HepG2 (cell line): Measurements from ENCODE around the gene STK39. TPM values are rescaled to one million over a fixed set of nuclear protein-coding genes. Genes with fewer than 3 reads are reported as not detected.
A peak's percentile ranks its signal among the peaks of the same experiment; 100 is the strongest.

Source experiments
- BATF2 ChIP-seq: sonication (generic); formaldehyde crosslinking; IDR thresholded peaks from 2 replicates; pipeline ENCODE4 v1.8.0; 2022; ENCODE audit warnings: mild to moderate bottlenecking, missing genetic modification reagents, moderate library complexity
- DZIP1 ChIP-seq: sonication (generic); formaldehyde crosslinking; IDR thresholded peaks from 2 replicates; pipeline ENCODE4 v1.5.0; 2020; ENCODE audit warnings: mild to moderate bottlenecking, missing genetic modification reagents
- ESRRA ChIP-seq: sonication (generic); formaldehyde crosslinking; IDR thresholded peaks from 2 replicates; pipeline ENCODE4 v1.5.1; 2020; ENCODE audit warnings: mild to moderate bottlenecking, low read depth, missing genetic modification reagents
- FOXM1 ChIP-seq: sonication (generic); formaldehyde crosslinking; IDR thresholded peaks from 2 replicates; pipeline ENCODE4 v1.5.0; 2020; ENCODE audit warnings: missing genetic modification reagents
- GATA4 ChIP-seq: sonication (generic); IDR thresholded peaks from 2 replicates; pipeline ENCODE4 v1.6.1; 2016; ENCODE audit warnings: antibody characterized with exemption, low read depth, borderline replicate concordance
- KAT8 ChIP-seq: IDR thresholded peaks from 2 replicates; pipeline ENCODE4 v1.6.1; 2016; ENCODE audit warnings: missing genetic modification reagents, missing compliant biosample characterization
- NCOR1 ChIP-seq: fragments of 200-600 bp; sonication (generic); IDR thresholded peaks from 2 replicates; pipeline ENCODE4 v1.7.0; 2017; ENCODE audit warnings: antibody characterized with exemption, low read length, borderline replicate concordance
- NPAS2 ChIP-seq: sonication (generic); formaldehyde crosslinking; IDR thresholded peaks from 2 replicates; pipeline ENCODE4 v1.8.0; 2022; ENCODE audit warnings: mild to moderate bottlenecking, missing genetic modification reagents, borderline replicate concordance
- PHB2 ChIP-seq: fragments of 450-650 bp; IDR thresholded peaks from 2 replicates; pipeline ENCODE4 v1.6.1; 2018; ENCODE audit not compliant: partially characterized antibody
- SP1 ChIP-seq, 2 experiments: fragments of 450-650 bp in 1 of 2; sonication (generic) in 1 of 2; formaldehyde crosslinking in 1 of 2; IDR thresholded peaks; 2 replicates each; pipeline versions ENCODE4 v1.4.0 to v1.6.1; 2016 to 2020; ENCODE audit warnings: missing genetic modification reagents in 1 of 2
- TOPORS ChIP-seq: sonication (generic); formaldehyde crosslinking; IDR thresholded peaks from 2 replicates; pipeline ENCODE4 v1.8.0; 2023; ENCODE audit warnings: mild to moderate bottlenecking, missing genetic modification reagents
- ZBTB37 ChIP-seq: sonication (generic); formaldehyde crosslinking; IDR thresholded peaks from 2 replicates; pipeline ENCODE4 v1.4.0; 2020; ENCODE audit warnings: mild to moderate bottlenecking, missing genetic modification reagents
- ZFP36 ChIP-seq: fragments of 150-350 bp; IDR thresholded peaks from 2 replicates; pipeline ENCODE4 v1.6.1; 2018; ENCODE audit warnings: borderline replicate concordance, low read length, low read depth; ENCODE audit not compliant: partially characterized antibody
- ZNF17 ChIP-seq: sonication (generic); formaldehyde crosslinking; IDR thresholded peaks from 2 replicates; pipeline ENCODE4 v1.5.0; 2020; ENCODE audit warnings: mild to moderate bottlenecking, missing genetic modification reagents
- ZNF263 ChIP-seq: sonication (generic); formaldehyde crosslinking; IDR thresholded peaks from 2 replicates; pipeline ENCODE4 v1.4.0; 2020; ENCODE audit warnings: missing genetic modification reagents
- ZNF510 ChIP-seq: sonication (generic); formaldehyde crosslinking; IDR thresholded peaks from 2 replicates; pipeline ENCODE4 v1.4.0; 2020; ENCODE audit warnings: low read depth, mild to moderate bottlenecking, missing genetic modification reagents
- ZNF724P ChIP-seq: sonication (generic); formaldehyde crosslinking; IDR thresholded peaks from 2 replicates; pipeline ENCODE4 v1.8.0; 2022; ENCODE audit warnings: missing genetic modification reagents, borderline replicate concordance
- ZNF792 ChIP-seq: IDR thresholded peaks from 2 replicates; pipeline ENCODE4 v1.6.1; 2016
- ZSCAN30 ChIP-seq: sonication (generic); formaldehyde crosslinking; IDR thresholded peaks from 2 replicates; pipeline ENCODE4 v1.5.0; 2020; ENCODE audit warnings: mild to moderate bottlenecking, missing genetic modification reagents
- polyA plus RNA-seq, 8 experiments: library from polyadenylated mRNA; depleted of rRNA in 3 of 8; stranded (reverse) in 7 of 8; unstranded in 1 of 8; fragments of >200 nt; fragmentation: Illumina TruSeq in 4 of 8; extraction: Trizol in 4 of 8; gene quantifications; 2 replicates each; pipeline versions ENCODE4 v1.2.1 to v1.2.3, GENCODE V29; 2011 to 2016; ENCODE audit warnings: low read depth in 4 of 8, missing spikeins in 1 of 8, mixed read lengths in 1 of 8; ENCODE audit not compliant: insufficient read depth in 1 of 8
- total RNA-seq, 5 experiments: library from RNA; depleted of rRNA; stranded (reverse); fragments of >200 nt; fragmentation: Illumina TruSeq; extraction: Trizol; gene quantifications; 2 replicates each; pipeline ENCODE4 v1.2.3, GENCODE V29; 2016; ENCODE audit warnings: low read depth in 1 of 5
- TF ChIP-seq, protein P1 (sequence below): sonication (generic); formaldehyde crosslinking; IDR thresholded peaks from 2 replicates; pipeline ENCODE4 v1.8.0; 2023; ENCODE audit warnings: mild to moderate bottlenecking, missing genetic modification reagents
- TF ChIP-seq, protein P2 (sequence below): sonication (generic); formaldehyde crosslinking; IDR thresholded peaks from 2 replicates; pipeline ENCODE4 v1.4.0; 2020; ENCODE audit warnings: missing genetic modification reagents
- TF ChIP-seq, protein P3 (sequence below): sonication (generic); formaldehyde crosslinking; IDR thresholded peaks from 2 replicates; pipeline ENCODE4 v1.4.0; 2020; ENCODE audit warnings: missing genetic modification reagents; ENCODE audit errors: not compliant biosample characterization

STK39 gene
- total and polyA plus RNA-seq, 2 of the 13 experiments (the other 11 are each of a cell fraction or from before 2014, with no cell fraction given), result 27.3 to 38.4 TPM

DNA sequence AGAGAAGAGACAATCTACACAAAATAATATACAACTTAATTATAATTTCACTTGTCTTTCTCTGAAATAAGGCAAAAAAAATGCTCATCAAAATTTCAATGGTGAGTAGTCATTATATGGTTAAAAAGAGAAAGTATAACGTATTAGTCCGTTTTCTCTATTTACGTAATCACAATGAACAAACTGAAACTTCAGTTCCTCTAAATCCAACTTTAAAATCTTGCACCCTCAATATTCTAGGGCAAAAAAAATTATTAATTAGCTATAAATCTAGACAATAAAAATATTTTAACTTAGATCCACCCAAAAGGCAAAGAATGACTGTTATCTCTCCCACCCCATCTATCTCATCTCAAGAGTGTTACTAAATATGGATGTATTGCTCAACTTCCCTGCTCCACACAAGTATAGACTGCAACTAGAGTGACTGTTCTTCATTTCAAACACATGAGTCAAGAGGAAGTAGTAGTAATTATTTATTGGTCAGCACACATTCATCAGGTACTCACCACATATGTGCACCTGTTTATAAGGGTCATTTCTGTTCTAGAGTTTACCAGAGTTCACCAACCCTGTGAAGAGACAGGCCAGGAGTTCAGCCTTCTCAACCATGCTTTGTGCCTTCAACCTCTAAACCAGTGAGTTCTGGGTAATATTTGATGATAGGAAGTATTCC lies 36.4 kb downstream of the STK39 start (continued):
- TF ChIP-seq DZIP1 (CRISPR knock-in tag) (no peak), ZNF510 (no peak), BATF2 (CRISPR knock-in tag) (no peak), ZBTB37 (CRISPR knock-in tag) (no peak), ZNF724P (no peak), NPAS2 (no peak), NCOR1 (no peak), PHB2 (no peak), ZNF263 (CRISPR knock-in tag) (no peak), KAT8 (CRISPR knock-in tag) (peak; percentile 70), FOXM1 (CRISPR knock-in tag) (no peak), ZFP36 (no peak), GATA4 (no peak), ZNF792 (CRISPR knock-in tag) (peak; percentile 44; the same call in 1 of the 2 replicates), ESRRA (CRISPR knock-in tag) (no peak), SP1 (IDR thresholded peaks at IDR 0.05) (no peak), SP1 (CRISPR knock-in tag; IDR thresholded peaks at IDR 0.05) (no peak), ZSCAN30 (CRISPR knock-in tag) (no peak), TOPORS (CRISPR knock-in tag) (no peak), ZNF17 (CRISPR knock-in tag) (no peak)
- TF ChIP-seq, protein P1, sequence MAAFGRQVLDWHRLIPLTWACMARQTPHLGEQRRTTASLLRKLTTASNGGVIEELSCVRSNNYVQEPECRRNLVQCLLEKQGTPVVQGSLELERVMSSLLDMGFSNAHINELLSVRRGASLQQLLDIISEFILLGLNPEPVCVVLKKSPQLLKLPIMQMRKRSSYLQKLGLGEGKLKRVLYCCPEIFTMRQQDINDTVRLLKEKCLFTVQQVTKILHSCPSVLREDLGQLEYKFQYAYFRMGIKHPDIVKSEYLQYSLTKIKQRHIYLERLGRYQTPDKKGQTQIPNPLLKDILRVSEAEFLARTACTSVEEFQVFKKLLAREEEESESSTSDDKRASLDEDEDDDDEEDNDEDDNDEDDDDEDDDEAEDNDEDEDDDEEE (CRISPR knock-in tag), result no peak
- TF ChIP-seq, protein P2, sequence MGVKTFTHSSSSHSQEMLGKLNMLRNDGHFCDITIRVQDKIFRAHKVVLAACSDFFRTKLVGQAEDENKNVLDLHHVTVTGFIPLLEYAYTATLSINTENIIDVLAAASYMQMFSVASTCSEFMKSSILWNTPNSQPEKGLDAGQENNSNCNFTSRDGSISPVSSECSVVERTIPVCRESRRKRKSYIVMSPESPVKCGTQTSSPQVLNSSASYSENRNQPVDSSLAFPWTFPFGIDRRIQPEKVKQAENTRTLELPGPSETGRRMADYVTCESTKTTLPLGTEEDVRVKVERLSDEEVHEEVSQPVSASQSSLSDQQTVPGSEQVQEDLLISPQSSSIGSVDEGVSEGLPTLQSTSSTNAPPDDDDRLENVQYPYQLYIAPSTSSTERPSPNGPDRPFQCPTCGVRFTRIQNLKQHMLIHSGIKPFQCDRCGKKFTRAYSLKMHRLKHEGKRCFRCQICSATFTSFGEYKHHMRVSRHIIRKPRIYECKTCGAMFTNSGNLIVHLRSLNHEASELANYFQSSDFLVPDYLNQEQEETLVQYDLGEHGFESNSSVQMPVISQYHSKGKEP (CRISPR knock-in tag), result no peak
- TF ChIP-seq, protein P3, sequence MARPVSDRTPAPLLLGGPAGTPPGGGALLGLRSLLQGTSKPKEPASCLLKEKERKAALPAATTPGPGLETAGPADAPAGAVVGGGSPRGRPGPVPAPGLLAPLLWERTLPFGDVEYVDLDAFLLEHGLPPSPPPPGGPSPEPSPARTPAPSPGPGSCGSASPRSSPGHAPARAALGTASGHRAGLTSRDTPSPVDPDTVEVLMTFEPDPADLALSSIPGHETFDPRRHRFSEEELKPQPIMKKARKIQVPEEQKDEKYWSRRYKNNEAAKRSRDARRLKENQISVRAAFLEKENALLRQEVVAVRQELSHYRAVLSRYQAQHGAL, result no peak
